Measurements from ENCODE around the gene SLC2A13.

SLC2A13 gene

DNA sequence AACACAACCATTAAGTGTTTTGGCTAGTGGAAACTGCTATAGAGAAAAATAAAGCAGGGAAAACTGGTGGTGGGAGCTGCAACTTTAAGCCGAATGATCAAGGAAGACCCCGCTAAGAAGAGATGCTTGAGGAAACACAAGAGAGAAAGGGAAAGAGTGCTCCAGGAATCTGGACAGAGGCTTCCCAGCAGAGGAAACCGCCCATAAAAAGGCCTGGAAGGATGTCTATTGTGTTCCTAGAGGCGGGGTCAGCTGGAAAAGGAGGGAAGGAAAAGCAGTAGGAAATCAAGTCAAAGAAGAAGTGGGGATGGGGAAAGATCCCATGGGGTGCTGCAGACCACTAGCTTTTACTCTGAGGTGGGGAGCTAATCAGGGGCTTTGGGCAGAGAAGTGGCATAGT lies 12.4 kb downstream of the SLC2A13 start:
- no peaks in the 10 kb centered on the region for H3K9me3 ChIP-seq (ENCODE audit: control insufficient read depth, insufficient read depth, low read depth, low read length)
- ChIA-PET CTCF (interaction anchor here (0.9 kb wide), 1 partner anchor 82 kb away, joined by 3 read pairs; no protein-coding TSS in a partner anchor), POLR2A (no interaction called here)
- peaks cover 6% of the 10 kb centered on the region for H3K4me1 ChIP-seq (ENCODE audit: control insufficient read depth, insufficient read depth, low read length)
- no peaks in the 10 kb centered on the region for H3K36me3 ChIP-seq (ENCODE audit: control insufficient read depth in 2 of 2, insufficient read depth in 1 of 2, low read length in 2 of 2)
- H3K27ac ChIP-seq (ENCODE audit: extremely low read depth, low read depth, low read length) = no peak overlapping the region
- TF ChIP-seq SP3 (tag by site-specific recombination; IDR thresholded peaks at IDR 0.05) = no peak
- TF ChIP-seq ZNF626 (tag by site-specific recombination; IDR thresholded peaks at IDR 0.05) = no peak
- no peak for TF ChIP-seq ZBTB8A (tag by site-specific recombination; IDR thresholded peaks at IDR 0.05)
- TF ChIP-seq, protein P1, sequence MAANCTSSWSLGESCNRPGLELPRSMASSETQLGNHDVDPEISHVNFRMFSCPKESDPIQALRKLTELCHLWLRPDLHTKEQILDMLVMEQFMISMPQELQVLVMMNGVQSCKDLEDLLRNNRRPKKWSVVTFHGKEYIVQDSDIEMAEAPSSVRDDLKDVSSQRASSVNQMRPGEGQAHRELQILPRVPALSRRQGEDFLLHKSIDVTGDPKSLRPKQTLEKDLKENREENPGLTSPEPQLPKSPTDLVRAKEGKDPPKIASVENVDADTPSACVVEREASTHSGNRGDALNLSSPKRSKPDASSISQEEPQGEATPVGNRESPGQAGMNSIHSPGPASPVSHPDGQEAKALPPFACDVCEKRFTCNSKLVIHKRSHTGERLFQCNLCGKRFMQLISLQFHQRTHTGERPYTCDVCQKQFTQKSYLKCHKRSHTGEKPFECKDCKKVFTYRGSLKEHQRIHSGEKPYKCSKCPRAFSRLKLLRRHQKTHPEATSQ (tag by site-specific recombination; IDR thresholded peaks at IDR 0.05) = no peak
- TF ChIP-seq ZBTB7A (tag by site-specific recombination; IDR thresholded peaks at IDR 0.05; ENCODE audit: low read depth) = no peak
- TF ChIP-seq, protein P2, sequence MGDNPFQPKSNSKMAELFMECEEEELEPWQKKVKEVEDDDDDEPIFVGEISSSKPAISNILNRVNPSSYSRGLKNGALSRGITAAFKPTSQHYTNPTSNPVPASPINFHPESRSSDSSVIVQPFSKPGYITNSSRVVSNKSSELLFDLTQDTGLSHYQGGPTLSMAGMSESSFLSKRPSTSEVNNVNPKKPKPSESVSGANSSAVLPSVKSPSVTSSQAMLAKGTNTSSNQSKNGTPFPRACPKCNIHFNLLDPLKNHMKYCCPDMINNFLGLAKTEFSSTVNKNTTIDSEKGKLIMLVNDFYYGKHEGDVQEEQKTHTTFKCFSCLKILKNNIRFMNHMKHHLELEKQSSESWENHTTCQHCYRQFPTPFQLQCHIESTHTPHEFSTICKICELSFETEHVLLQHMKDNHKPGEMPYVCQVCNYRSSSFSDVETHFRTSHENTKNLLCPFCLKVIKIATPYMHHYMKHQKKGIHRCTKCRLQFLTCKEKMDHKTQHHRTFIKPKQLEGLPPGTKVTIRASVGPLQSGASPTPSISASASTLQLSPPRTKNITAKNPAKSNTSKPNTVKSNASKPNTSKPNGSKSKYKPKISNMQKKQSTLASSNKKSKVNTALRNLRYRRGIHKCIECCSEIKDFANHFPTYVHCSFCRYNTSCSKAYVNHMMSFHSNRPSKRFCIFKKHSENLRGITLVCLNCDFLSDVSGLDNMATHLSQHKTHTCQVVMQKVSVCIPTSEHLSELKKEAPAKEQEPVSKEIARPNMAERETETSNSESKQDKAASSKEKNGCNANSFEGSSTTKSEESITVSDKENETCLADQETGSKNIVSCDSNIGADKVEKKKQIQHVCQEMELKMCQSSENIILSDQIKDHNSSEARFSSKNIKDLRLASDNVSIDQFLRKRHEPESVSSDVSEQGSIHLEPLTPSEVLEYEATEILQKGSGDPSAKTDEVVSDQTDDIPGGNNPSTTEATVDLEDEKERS (tag by site-specific recombination; IDR thresholded peaks at IDR 0.05) = no peak
- TF ChIP-seq, protein P3, sequence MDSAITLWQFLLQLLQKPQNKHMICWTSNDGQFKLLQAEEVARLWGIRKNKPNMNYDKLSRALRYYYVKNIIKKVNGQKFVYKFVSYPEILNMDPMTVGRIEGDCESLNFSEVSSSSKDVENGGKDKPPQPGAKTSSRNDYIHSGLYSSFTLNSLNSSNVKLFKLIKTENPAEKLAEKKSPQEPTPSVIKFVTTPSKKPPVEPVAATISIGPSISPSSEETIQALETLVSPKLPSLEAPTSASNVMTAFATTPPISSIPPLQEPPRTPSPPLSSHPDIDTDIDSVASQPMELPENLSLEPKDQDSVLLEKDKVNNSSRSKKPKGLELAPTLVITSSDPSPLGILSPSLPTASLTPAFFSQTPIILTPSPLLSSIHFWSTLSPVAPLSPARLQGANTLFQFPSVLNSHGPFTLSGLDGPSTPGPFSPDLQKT (IDR thresholded peaks at IDR 0.05; ENCODE audit: borderline replicate concordance, low read depth, low read length) = no peak
- TF ChIP-seq ZNF223 (tag by site-specific recombination; IDR thresholded peaks at IDR 0.05) = no peak
- no peak for TF ChIP-seq ZNF707 (tag by site-specific recombination; IDR thresholded peaks at IDR 0.05)
- no peak for TF ChIP-seq YY1 (tag by site-specific recombination; IDR thresholded peaks at IDR 0.05)
- TF ChIP-seq ZNF24 (tag by site-specific recombination; IDR thresholded peaks at IDR 0.05) = no peak
- TF ChIP-seq, protein P4, sequence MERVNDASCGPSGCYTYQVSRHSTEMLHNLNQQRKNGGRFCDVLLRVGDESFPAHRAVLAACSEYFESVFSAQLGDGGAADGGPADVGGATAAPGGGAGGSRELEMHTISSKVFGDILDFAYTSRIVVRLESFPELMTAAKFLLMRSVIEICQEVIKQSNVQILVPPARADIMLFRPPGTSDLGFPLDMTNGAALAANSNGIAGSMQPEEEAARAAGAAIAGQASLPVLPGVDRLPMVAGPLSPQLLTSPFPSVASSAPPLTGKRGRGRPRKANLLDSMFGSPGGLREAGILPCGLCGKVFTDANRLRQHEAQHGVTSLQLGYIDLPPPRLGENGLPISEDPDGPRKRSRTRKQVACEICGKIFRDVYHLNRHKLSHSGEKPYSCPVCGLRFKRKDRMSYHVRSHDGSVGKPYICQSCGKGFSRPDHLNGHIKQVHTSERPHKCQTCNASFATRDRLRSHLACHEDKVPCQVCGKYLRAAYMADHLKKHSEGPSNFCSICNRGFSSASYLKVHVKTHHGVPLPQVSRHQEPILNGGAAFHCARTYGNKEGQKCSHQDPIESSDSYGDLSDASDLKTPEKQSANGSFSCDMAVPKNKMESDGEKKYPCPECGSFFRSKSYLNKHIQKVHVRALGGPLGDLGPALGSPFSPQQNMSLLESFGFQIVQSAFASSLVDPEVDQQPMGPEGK (tag by site-specific recombination; IDR thresholded peaks at IDR 0.05) = no peak
- no peak for TF ChIP-seq ZNF140 (tag by site-specific recombination; IDR thresholded peaks at IDR 0.05)
- no peak for TF ChIP-seq ZNF664 (tag by site-specific recombination; IDR thresholded peaks at IDR 0.05)
- TF ChIP-seq, protein P5, sequence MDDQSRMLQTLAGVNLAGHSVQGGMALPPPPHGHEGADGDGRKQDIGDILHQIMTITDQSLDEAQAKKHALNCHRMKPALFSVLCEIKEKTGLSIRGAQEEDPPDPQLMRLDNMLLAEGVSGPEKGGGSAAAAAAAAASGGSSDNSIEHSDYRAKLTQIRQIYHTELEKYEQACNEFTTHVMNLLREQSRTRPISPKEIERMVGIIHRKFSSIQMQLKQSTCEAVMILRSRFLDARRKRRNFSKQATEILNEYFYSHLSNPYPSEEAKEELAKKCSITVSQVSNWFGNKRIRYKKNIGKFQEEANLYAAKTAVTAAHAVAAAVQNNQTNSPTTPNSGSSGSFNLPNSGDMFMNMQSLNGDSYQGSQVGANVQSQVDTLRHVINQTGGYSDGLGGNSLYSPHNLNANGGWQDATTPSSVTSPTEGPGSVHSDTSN (CRISPR knock-in tag; IDR thresholded peaks at IDR 0.05) = no peak
- TF ChIP-seq OSR2 (tag by site-specific recombination; IDR thresholded peaks at IDR 0.05) = no peak
- no peak overlapping the region for H3K4me3 ChIP-seq (ENCODE audit: low read depth, low read length)

DNA sequence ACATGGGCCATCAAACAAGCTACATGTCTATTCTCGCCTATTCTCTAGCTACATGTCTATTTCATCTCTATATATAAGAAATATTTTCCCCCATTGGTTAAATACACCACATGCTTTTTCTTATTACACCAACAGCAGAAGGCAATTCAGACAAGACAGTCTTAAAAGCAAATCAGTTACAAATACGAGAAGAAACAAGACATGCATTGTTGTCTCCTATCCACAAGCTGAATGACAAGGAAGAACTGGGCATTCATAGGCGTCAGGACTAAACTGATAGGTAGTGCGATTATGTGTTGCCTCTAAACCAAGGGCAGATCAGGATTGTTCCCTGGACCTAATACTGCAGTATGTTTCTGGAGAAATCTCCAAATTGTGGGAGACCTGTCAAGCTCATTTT lies 19.4 kb downstream of the SLC2A13 start:
- CTCF ChIA-PET = interaction anchor here (1.0 kb wide), 1 partner anchor 8 kb away, joined by 4 read pairs; no protein-coding TSS in a partner anchor
- H3K4me3 ChIP-seq (ENCODE audit: low read depth, low read length) = no peak overlapping the region
- no peak for TF ChIP-seq GLI4 (tag by site-specific recombination; IDR thresholded peaks at IDR 0.05)
- no peak for TF ChIP-seq ZNF624 (tag by site-specific recombination; IDR thresholded peaks at IDR 0.05)
- no peak for TF ChIP-seq ZNF211 (tag by site-specific recombination; IDR thresholded peaks at IDR 0.05; ENCODE audit: low read depth)
- TF ChIP-seq ZNF747 (tag by site-specific recombination; IDR thresholded peaks at IDR 0.05) = no peak
- no peak for TF ChIP-seq GLI2 (tag by site-specific recombination; IDR thresholded peaks at IDR 0.05; ENCODE audit: borderline replicate concordance, low read depth)
- no peak for TF ChIP-seq KLF7 (tag by site-specific recombination; IDR thresholded peaks at IDR 0.05; ENCODE audit: borderline replicate concordance)
- TF ChIP-seq, protein P6, sequence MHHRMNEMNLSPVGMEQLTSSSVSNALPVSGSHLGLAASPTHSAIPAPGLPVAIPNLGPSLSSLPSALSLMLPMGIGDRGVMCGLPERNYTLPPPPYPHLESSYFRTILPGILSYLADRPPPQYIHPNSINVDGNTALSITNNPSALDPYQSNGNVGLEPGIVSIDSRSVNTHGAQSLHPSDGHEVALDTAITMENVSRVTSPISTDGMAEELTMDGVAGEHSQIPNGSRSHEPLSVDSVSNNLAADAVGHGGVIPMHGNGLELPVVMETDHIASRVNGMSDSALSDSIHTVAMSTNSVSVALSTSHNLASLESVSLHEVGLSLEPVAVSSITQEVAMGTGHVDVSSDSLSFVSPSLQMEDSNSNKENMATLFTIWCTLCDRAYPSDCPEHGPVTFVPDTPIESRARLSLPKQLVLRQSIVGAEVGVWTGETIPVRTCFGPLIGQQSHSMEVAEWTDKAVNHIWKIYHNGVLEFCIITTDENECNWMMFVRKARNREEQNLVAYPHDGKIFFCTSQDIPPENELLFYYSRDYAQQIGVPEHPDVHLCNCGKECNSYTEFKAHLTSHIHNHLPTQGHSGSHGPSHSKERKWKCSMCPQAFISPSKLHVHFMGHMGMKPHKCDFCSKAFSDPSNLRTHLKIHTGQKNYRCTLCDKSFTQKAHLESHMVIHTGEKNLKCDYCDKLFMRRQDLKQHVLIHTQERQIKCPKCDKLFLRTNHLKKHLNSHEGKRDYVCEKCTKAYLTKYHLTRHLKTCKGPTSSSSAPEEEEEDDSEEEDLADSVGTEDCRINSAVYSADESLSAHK (tag by site-specific recombination; IDR thresholded peaks at IDR 0.05) = no peak
- TF ChIP-seq ZNF776 (tag by site-specific recombination; IDR thresholded peaks at IDR 0.05; ENCODE audit: borderline replicate concordance) = no peak
- TF ChIP-seq SP7 (tag by site-specific recombination; IDR thresholded peaks at IDR 0.05) = no peak
- TF ChIP-seq ZNF843 (tag by site-specific recombination; IDR thresholded peaks at IDR 0.05) = no peak

More for the DNA sequence above, 19.4 kb downstream of the SLC2A13 start:
- Histone ChIP-seq H3K27ac (ENCODE audit: extremely low read depth, low read depth, low read length) (no peak overlapping the region), H3K4me1 (ENCODE audit: control insufficient read depth, insufficient read depth, low read length) (peaks cover 6% of the 10 kb centered on the region), H3K36me3 (ENCODE audit: control insufficient read depth in 2 of 2, insufficient read depth in 1 of 2, low read length in 2 of 2) (no peaks in the 10 kb centered on the region), H3K9me3 (ENCODE audit: control insufficient read depth, insufficient read depth, low read depth, low read length) (no peaks in the 10 kb centered on the region)
- POLR2A ChIA-PET = interaction anchor here (1.2 kb wide), 1 partner anchor 18 kb away, joined by 3 read pairs; no protein-coding TSS in a partner anchor

All from HEK293 (cell line).